Fibroblast of mammary gland (primary cell): Measurements from ENCODE around the gene BCAN.

Experiments
- DNase-seq: peaks from one replicate; pipeline ENCODE4 v3.0.0-alpha.2; 2010; ENCODE audit warnings: low read depth
- H3K4me3 ChIP-seq: 2 replicates; pipeline ENCODE4 v1.5.1; 2011; ENCODE audit warnings: low read depth, mild to moderate bottlenecking, low read length, moderate library complexity; ENCODE audit not compliant: control insufficient read depth
- TF ChIP-seq, protein P1 (sequence below): conservative IDR thresholded peaks from 2 replicates; pipeline ENCODE4 v1.5.1; 2011; ENCODE audit warnings: low read depth, low read length, inconsistent platforms; ENCODE audit not compliant: control insufficient read depth, insufficient read depth

BCAN gene

GRCh38 chr1:156706657-156707416 lies 64.9 kb downstream of the BCAN start:
- peak; percentile 83 for DNase-seq
- H3K4me3 ChIP-seq: peak overlapping the region; percentile 43
- TF ChIP-seq, protein P1, sequence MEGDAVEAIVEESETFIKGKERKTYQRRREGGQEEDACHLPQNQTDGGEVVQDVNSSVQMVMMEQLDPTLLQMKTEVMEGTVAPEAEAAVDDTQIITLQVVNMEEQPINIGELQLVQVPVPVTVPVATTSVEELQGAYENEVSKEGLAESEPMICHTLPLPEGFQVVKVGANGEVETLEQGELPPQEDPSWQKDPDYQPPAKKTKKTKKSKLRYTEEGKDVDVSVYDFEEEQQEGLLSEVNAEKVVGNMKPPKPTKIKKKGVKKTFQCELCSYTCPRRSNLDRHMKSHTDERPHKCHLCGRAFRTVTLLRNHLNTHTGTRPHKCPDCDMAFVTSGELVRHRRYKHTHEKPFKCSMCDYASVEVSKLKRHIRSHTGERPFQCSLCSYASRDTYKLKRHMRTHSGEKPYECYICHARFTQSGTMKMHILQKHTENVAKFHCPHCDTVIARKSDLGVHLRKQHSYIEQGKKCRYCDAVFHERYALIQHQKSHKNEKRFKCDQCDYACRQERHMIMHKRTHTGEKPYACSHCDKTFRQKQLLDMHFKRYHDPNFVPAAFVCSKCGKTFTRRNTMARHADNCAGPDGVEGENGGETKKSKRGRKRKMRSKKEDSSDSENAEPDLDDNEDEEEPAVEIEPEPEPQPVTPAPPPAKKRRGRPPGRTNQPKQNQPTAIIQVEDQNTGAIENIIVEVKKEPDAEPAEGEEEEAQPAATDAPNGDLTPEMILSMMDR: no peak

DNA sequence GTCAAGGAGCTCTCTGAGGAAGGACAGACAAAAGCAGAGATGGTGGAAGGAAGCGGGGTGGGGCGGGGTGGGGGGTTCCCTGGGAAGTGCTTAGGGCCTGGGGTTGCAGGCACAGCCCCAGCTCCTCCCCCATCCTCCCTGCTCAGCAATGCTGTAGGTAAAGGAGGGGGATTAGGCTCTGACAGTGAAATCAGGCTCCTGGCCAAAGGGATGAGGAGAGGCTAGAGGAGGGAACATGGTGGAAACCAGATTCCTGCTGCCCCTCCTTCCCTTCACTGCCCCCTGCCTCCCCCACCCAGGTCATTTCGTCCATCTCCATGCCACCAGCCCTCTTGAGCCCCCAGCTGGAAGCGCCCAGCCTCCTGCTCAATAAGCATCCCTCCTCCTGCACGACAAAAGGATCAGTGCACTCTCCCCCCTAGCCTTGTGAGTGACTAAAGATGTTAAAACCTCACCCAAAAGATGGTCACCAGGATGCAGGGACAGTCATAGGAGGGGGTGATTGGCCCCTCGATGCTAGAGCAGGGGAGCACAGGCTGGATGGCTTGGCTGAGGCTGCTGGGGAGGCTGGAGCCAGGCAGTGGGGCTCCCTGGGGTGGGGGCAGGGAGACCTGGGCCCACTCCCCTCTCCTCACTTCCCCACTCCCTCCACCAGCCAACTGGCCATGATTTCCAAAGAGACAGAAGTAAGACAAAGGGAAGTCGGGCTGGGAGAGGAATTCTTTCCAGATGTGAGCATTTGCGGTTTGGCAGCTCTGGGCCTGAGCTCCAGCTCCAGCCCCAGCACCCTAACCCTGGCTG lies 65.7 kb downstream of the BCAN start:
- TF ChIP-seq, protein P1: no peak
- peak; percentile 79 for DNase-seq
- H3K4me3 ChIP-seq: peak overlapping the region; percentile 9

GRCh38 chr1:156708218-156708661 lies 66.3 kb downstream of the BCAN start:
- TF ChIP-seq, protein P1: no peak
- peak; percentile 49 for DNase-seq
- H3K4me3 ChIP-seq: no peak overlapping the region

DNA sequence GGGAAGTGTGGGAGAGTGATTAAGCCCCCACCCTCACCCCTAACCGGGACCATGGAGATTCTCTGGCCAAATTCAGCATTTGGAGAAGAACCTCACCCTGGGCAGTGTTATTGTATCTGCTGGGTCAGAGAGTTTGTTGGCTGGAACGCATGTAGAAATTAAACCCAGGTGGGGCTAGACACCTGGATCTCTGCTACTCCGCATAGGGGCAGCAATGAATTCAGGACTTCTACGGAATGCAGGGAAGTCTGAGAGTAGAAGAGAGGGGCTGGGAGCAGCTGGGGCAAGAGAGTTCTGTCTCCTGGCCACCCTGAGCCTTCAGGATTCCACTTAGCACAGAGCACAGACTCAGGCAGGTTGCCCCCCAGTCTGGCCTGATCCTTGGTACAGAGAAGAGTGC lies 67.1 kb downstream of the BCAN start:
- DNase-seq: no peak
- no peak overlapping the region for H3K4me3 ChIP-seq
- TF ChIP-seq, protein P1: no peak
